K562 treated with DMSO at 1 percent for 4 hours (cell line): ENCODE measurements around the gene FAM236A. TPM values are rescaled to one million over a fixed set of nuclear protein-coding genes. Genes with fewer than 3 reads are reported as not detected.

Experiments
- total RNA-seq: library from RNA; unstranded; fragments of 300-600 nt; gene quantifications from 2 replicates; pipeline ENCODE4 v1.2.3, GENCODE V29; 2022; ENCODE audit not compliant: insufficient read depth

The FAM236A gene
- total RNA-seq, result not detected in 2 replicates

GRCh38 chrX:72937906-72938305 lies at the start of gene FAM236A:
Gene FAM236A (plus strand): TSS chrX:72938206. CDS start chrX:72938263, 57 bp downstream.

GRCh38 chrX:72912315-72912714 lies 25.7 kb upstream of the FAM236A start, which contains the start of gene FAM236C:
Gene FAM236C (plus strand): TSS chrX:72912615. CDS start chrX:72912715, 100 bp downstream.

GRCh38 chrX:72943819-72944169 lies 5.8 kb downstream of the FAM236A start, which contains the start of gene DMRTC1:
Gene DMRTC1 (minus strand): TSS chrX:72943837. CDS start chrX:72875694, 68,143 bp downstream.

Other genes with a start within 250 kb of the FAM236A start
- 6.2 and 7.3 TPM in 2 replicates for gene PHKA1, start 223.9 kb upstream of the FAM236A start, total RNA-seq
- not detected in 2 replicates for gene DMRTC1B, start 161.3 kb upstream of the FAM236A start, total RNA-seq
- not detected in 2 replicates for gene FAM236B, start 155.5 kb upstream of the FAM236A start, total RNA-seq
- gene FAM236D, start 130.0 kb upstream of the FAM236A start, total RNA-seq, result not detected in 2 replicates
- gene FAM236C, start 25.6 kb upstream of the FAM236A start, total RNA-seq, result not detected in 2 replicates
- gene DMRTC1, start 5.6 kb downstream of the FAM236A start, total RNA-seq, result not detected in 2 replicates
- not detected in 2 replicates for gene PABPC1L2B, start 64.7 kb downstream of the FAM236A start, total RNA-seq
- not detected in 2 replicates for gene PABPC1L2A, start 141.3 kb downstream of the FAM236A start, total RNA-seq